K562 (cell line): ENCODE data around the gene CXCR2. TPM values are rescaled to one million over a fixed set of nuclear protein-coding genes. Genes with fewer than 3 reads are reported as not detected.

ENCODE experiments used
- ATAC-seq: fragments of 200-7000 bp; cut with Tn5 transposase; 3 replicates; pipeline ENCODE4 v1.9.1; 2020; ENCODE audit warnings: moderate library complexity
- BruUV-seq: library from RNA; stranded (reverse); fragments of 400-500 nt; replicated peaks from 2 replicates; lab custom pipeline; 2021; lab: Mats Ljungman, UMichigan
- CTCF ChIA-PET: fragments of 300-600 bp; formaldehyde crosslinking; extraction: SDS; loops from one replicate; lab custom pipeline; 2021; ENCODE audit warnings: low intra/inter-chr PET ratio; lab: Yijun Ruan, JAX
- POLR2A ChIA-PET: fragments of 300-600, 350-650 bp; sonication (Branson Sonifier 250); formaldehyde crosslinking; extraction: SDS; loops from one replicate; lab custom pipeline; 2021; ENCODE audit warnings: antibody characterized with exemption, inconsistent platforms; lab: Yijun Ruan, JAX
- DNase-seq, 4 experiments: peaks; one replicate each; pipeline versions ENCODE4 v3.0.0 to v3.0.0-alpha.2; 2011 to 2018; ENCODE audit warnings: low spot score in 3 of 4, mixed read lengths in 3 of 4; ENCODE audit errors: extremely low read depth in 1 of 4
- FAIRE-seq: peaks from 2 replicates; lab custom pipeline; 2011; peaks lifted over from hg19 to GRCh38; lab: Jason Lieb, UNC
- H2AFZ ChIP-seq: 2 replicates; pipeline ENCODE4 v1.6.0; 2011; ENCODE audit warnings: low read depth, low read length, control low read depth, inconsistent platforms
- H3K27ac ChIP-seq: fragments of 200-600 bp; 3 replicates; pipeline ENCODE4 v1.8.0; 2011; ENCODE audit warnings: low read depth, mild to moderate bottlenecking, control low read depth, inconsistent platforms, low read length, moderate library complexity, mixed read lengths; ENCODE audit errors: extremely low read depth
- H3K27me3 ChIP-seq, 2 experiments: fragments of 300-600 bp in 1 of 2; 2 replicates in 1 of 2; 3 replicates in 1 of 2; pipeline versions ENCODE4 v1.6.0 to v1.8.0; 2011; ENCODE audit warnings: inconsistent platforms in 2 of 2, low read length in 2 of 2, mild to moderate bottlenecking in 1 of 2, mixed read lengths in 1 of 2, moderate library complexity in 1 of 2; ENCODE audit not compliant: control insufficient read depth in 2 of 2, insufficient read depth in 2 of 2
- H3K36me3 ChIP-seq: fragments of 300-600 bp; 3 replicates; pipeline ENCODE4 v1.8.0; 2011; ENCODE audit warnings: mild to moderate bottlenecking, low read length, inconsistent platforms; ENCODE audit not compliant: control insufficient read depth, insufficient read depth
- H3K4me1 ChIP-seq, 2 experiments: fragments of 200-600 bp in 1 of 2; replicated peaks in 1 of 2; 2 replicates in 1 of 2; 3 replicates in 1 of 2; pipeline versions ENCODE4 v1.5.1 to v1.8.0; 2011; ENCODE audit warnings: inconsistent platforms in 2 of 2, low read length in 2 of 2, mild to moderate bottlenecking in 1 of 2, mixed read lengths in 1 of 2, moderate library complexity in 1 of 2; ENCODE audit not compliant: control insufficient read depth in 2 of 2, insufficient read depth in 2 of 2
- H3K4me2 ChIP-seq: 2 replicates; pipeline ENCODE4 v1.6.1; 2011; ENCODE audit warnings: low read length, control low read depth, inconsistent platforms, mixed read lengths; ENCODE audit not compliant: insufficient read depth
- H3K4me3 ChIP-seq: fragments of 200-600 bp; sonication (generic), shearing (Covaris generic); 2 replicates; pipeline ENCODE4 v1.5.1; 2016; ENCODE audit warnings: control low read depth, inconsistent platforms
- H3K79me2 ChIP-seq: fragments of 200-600 bp; 3 replicates; pipeline ENCODE4 v1.8.0; 2011; ENCODE audit warnings: low read length, inconsistent platforms; ENCODE audit not compliant: control insufficient read depth, insufficient read depth
- H3K9ac ChIP-seq, 2 experiments: 2 replicates each; pipeline versions ENCODE4 v1.6.0 to v1.6.1; 2011; ENCODE audit warnings: low read depth in 2 of 2, low read length in 2 of 2, control low read depth in 1 of 2, inconsistent platforms in 1 of 2, mild to moderate bottlenecking in 1 of 2, mixed read lengths in 1 of 2; ENCODE audit not compliant: insufficient read depth in 1 of 2
- H3K9me1 ChIP-seq: one replicate; pipeline ENCODE4 v1.6.0; 2011; ENCODE audit warnings: inconsistent platforms, mild to moderate bottlenecking, low read length, moderate library complexity; ENCODE audit not compliant: control insufficient read depth, insufficient read depth
- H3K9me3 ChIP-seq: replicated peaks from 2 replicates; pipeline ENCODE4 v1.5.1; 2011; ENCODE audit warnings: low read depth, low read length, inconsistent platforms; ENCODE audit not compliant: control insufficient read depth, insufficient read depth
- H4K20me1 ChIP-seq: replicated peaks from 2 replicates; pipeline ENCODE4 v1.6.1; 2011; ENCODE audit warnings: low read length, inconsistent platforms, mixed read lengths; ENCODE audit not compliant: control insufficient read depth, insufficient read depth
- IRF2 ChIP-seq: sonication (generic); formaldehyde crosslinking; IDR thresholded peaks from 2 replicates; pipeline ENCODE4 v1.8.1; 2022; ENCODE audit warnings: mild to moderate bottlenecking, missing genetic modification reagents
- SP1 ChIP-seq: sonication (generic); formaldehyde crosslinking; IDR thresholded peaks from 2 replicates; pipeline ENCODE4 v1.8.1; 2022; ENCODE audit warnings: mild to moderate bottlenecking, missing genetic modification reagents
- TARDBP ChIP-seq: fragments of 450-650 bp; IDR thresholded peaks from 2 replicates; pipeline ENCODE4 v1.6.1; 2016
- ZBED1 ChIP-seq: IDR thresholded peaks from 2 replicates; pipeline ENCODE4 v1.6.1; 2014
- ZFPM2 ChIP-seq: fragments of 250-450 bp; sonication (Bioruptor Pico); IDR thresholded peaks from 2 replicates; pipeline ENCODE4 v1.5.1; 2022; ENCODE audit warnings: mild to moderate bottlenecking
- WGBS: fragments of 100-300 bp; shearing (Covaris generic); methylation state at CpG from one replicate; pipeline ENCODE4 v1.1.6; 2016; ENCODE audit warnings: low coverage, mixed read lengths; ENCODE audit not compliant: insufficient coverage; ENCODE audit errors: missing lambda C conversion rate; 5-methylcytosine and 5-hydroxymethylcytosine counted together
- in situ Hi-C: fragments of 300-500 bp; cut with MboI; formaldehyde crosslinking; loops from 4 replicates; pipeline ENCODE4 v1.15.0; 2018; ENCODE audit warnings: inconsistent platforms, mixed read lengths
- intact Hi-C: fragments of 100-400 bp; cut with micrococcal nuclease; formaldehyde crosslinking; loops from 2 replicates; pipeline ENCODE4 v1.14.2; 2022
- polyA plus RNA-seq, 8 experiments: library from polyadenylated mRNA; depleted of rRNA in 4 of 8; stranded (reverse) in 5 of 8; unstranded in 3 of 8; fragments of >200 nt; fragmentation: Nextera tagmentation in 2 of 8; fragmentation: Illumina TruSeq in 1 of 8; extraction: Ambion mirVana in 2 of 8; extraction: Trizol in 1 of 8; gene quantifications; 2 replicates each; pipeline versions ENCODE4 v1.2.1 to v1.2.3, GENCODE V29; 2011 to 2014; ENCODE audit warnings: inconsistent platforms in 1 of 8, missing spikeins in 1 of 8
- total RNA-seq, 7 experiments: library from RNA; depleted of rRNA in 6 of 7; stranded (reverse); fragments of >200 nt in 6 of 7; fragmentation: Illumina TruSeq in 2 of 7; extraction: Trizol in 2 of 7; gene quantifications; 2 replicates each; pipeline versions ENCODE4 v1.2.1 to v1.2.3, GENCODE V29; 2011 to 2021; ENCODE audit warnings: low replicate concordance in 1 of 7
- TF ChIP-seq, protein P1 (sequence below): fragments of 450-650 bp; IDR thresholded peaks from one replicate; pipeline ENCODE4 v1.6.1; 2018; ENCODE audit warnings: mild to moderate bottlenecking, moderate library complexity; ENCODE audit not compliant: partially characterized antibody
- TF ChIP-seq, protein P2 (sequence below), 2 experiments: fragments of 200-800 bp in 1 of 2; sonication (Bioruptor generic) in 1 of 2; sonication (generic) in 1 of 2; formaldehyde crosslinking in 1 of 2; IDR thresholded peaks in 1 of 2; conservative IDR thresholded peaks in 1 of 2; 2 replicates each; pipeline versions ENCODE4 v1.5.0 to v1.6.1; 2016 to 2020; ENCODE audit warnings: missing compliant biosample characterization in 1 of 2, missing genetic modification characterization in 1 of 2, missing genetic modification reagents in 1 of 2
- TF ChIP-seq, protein P3 (sequence below): sonication (generic); formaldehyde crosslinking; IDR thresholded peaks from 2 replicates; pipeline ENCODE4 v1.9.0; 2022; ENCODE audit warnings: mild to moderate bottlenecking, missing genetic modification reagents
- TF ChIP-seq, protein P4 (sequence below): fragments of 250-450 bp; sonication (Bioruptor Pico); IDR thresholded peaks from 2 replicates; pipeline ENCODE4 v1.5.1; 2021; ENCODE audit warnings: mild to moderate bottlenecking
- TF ChIP-seq, protein P5 (sequence below): fragments of 250-450 bp; sonication (Bioruptor Pico); IDR thresholded peaks from 2 replicates; pipeline ENCODE4 v1.8.0; 2022; ENCODE audit warnings: moderate library complexity, mild to moderate bottlenecking, inconsistent platforms

The CXCR2 gene
- total and polyA plus RNA-seq, 9 of the 15 experiments (the other 6 are each of a cell fraction or from before 2014, with no cell fraction given): not detected

DNA sequence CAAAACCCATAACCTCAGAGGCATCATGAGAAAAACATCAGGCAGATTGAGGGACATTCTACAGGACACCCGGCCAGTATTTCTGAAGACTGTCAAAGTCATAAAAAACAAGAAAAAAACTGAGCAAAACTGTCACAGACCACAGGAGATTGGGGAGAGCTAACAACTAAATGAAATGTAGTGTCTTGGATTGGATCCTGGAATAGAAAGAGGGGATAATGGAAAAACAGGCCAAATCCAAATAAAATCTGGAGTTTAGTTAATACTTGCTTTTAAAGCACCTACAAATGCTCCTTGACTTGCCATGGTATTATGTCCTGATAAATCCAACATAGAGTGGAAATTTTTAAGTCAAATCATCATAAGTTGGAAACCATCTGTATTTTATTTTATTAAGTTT is 58.5 kb downstream of the CXCR2 start:
- no peak overlapping the region for H2AFZ ChIP-seq
- H3K36me3 ChIP-seq: no peaks in the 10 kb centered on the region
- DNase-seq (no peak), ATAC-seq (no peak), FAIRE-seq (no peak)
- H3K4me3 ChIP-seq: no peak overlapping the region
- no peaks in the 10 kb centered on the region for H3K27me3 ChIP-seq
- no peak overlapping the region for H3K9ac ChIP-seq
- H4K20me1 ChIP-seq: no peaks in the 10 kb centered on the region
- BruUV-seq: no TSS peak
- H3K9me3 ChIP-seq: no peaks in the 10 kb centered on the region
- TF ChIP-seq SP1 (CRISPR knock-in tag) (no peak), ZBED1 (no peak), ZFPM2 (CRISPR knock-in tag) (no peak), TARDBP (no peak), IRF2 (no peak)
- TF ChIP-seq, protein P1, sequence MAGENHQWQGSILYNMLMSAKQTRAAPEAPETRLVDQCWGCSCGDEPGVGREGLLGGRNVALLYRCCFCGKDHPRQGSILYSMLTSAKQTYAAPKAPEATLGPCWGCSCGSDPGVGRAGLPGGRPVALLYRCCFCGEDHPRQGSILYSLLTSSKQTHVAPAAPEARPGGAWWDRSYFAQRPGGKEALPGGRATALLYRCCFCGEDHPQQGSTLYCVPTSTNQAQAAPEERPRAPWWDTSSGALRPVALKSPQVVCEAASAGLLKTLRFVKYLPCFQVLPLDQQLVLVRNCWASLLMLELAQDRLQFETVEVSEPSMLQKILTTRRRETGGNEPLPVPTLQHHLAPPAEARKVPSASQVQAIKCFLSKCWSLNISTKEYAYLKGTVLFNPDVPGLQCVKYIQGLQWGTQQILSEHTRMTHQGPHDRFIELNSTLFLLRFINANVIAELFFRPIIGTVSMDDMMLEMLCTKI: no peak
- TF ChIP-seq, protein P2, sequence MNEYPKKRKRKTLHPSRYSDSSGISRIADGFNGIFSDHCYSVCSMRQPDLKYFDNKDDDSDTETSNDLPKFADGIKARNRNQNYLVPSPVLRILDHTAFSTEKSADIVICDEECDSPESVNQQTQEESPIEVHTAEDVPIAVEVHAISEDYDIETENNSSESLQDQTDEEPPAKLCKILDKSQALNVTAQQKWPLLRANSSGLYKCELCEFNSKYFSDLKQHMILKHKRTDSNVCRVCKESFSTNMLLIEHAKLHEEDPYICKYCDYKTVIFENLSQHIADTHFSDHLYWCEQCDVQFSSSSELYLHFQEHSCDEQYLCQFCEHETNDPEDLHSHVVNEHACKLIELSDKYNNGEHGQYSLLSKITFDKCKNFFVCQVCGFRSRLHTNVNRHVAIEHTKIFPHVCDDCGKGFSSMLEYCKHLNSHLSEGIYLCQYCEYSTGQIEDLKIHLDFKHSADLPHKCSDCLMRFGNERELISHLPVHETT (CRISPR knock-in tag; conservative IDR thresholded peaks at IDR 0.05 in 1 of 2, IDR thresholded peaks at IDR 0.05 in 1 of 2): no peak
- TF ChIP-seq, protein P3, sequence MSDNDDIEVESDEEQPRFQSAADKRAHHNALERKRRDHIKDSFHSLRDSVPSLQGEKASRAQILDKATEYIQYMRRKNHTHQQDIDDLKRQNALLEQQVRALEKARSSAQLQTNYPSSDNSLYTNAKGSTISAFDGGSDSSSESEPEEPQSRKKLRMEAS (CRISPR knock-in tag): no peak
- TF ChIP-seq, protein P4, sequence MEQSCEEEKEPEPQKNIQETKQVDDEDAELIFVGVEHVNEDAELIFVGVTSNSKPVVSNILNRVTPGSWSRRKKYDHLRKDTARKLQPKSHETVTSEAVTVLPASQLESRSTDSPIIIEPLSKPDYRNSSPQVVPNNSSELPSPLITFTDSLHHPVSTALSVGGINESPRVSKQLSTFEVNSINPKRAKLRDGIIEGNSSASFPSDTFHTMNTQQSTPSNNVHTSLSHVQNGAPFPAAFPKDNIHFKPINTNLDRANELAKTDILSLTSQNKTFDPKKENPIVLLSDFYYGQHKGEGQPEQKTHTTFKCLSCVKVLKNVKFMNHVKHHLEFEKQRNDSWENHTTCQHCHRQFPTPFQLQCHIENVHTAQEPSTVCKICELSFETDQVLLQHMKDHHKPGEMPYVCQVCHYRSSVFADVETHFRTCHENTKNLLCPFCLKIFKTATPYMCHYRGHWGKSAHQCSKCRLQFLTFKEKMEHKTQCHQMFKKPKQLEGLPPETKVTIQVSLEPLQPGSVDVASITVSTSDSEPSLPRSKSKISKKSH (CRISPR knock-in tag): no peak
- TF ChIP-seq, protein P5, sequence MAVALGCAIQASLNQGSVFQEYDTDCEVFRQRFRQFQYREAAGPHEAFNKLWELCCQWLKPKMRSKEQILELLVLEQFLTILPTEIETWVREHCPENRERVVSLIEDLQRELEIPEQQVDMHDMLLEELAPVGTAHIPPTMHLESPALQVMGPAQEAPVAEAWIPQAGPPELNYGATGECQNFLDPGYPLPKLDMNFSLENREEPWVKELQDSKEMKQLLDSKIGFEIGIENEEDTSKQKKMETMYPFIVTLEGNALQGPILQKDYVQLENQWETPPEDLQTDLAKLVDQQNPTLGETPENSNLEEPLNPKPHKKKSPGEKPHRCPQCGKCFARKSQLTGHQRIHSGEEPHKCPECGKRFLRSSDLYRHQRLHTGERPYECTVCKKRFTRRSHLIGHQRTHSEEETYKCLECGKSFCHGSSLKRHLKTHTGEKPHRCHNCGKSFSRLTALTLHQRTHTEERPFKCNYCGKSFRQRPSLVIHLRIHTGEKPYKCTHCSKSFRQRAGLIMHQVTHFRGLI (CRISPR knock-in tag): no peak
- intact Hi-C loops: loop anchor here (10.0 kb wide), 1 partner anchor 280 kb away; no protein-coding TSS in a partner anchor
- no peak overlapping the region for H3K4me2 ChIP-seq
- H3K79me2 ChIP-seq: no peaks in the 10 kb centered on the region
- H3K9me1 ChIP-seq: no peaks in the 10 kb centered on the region
- ChIA-PET POLR2A (interaction anchor here (0.5 kb wide), 1 partner anchor 32 kb away, joined by 4 read pairs; no protein-coding TSS in a partner anchor), CTCF (no interaction called here)
- WGBS: no CpG with 5 or more reads among the region's 1 CpG
- in situ Hi-C loops: no loop called here
- H3K27ac ChIP-seq: no peak overlapping the region
- peaks cover 0 to 9% of the 10 kb centered on the region in 2 experiments; a peak in 4 of 5 replicates for H3K4me1 ChIP-seq
